ENCODE data around the gene MAPKAPK3. TPM values are rescaled to one million over a fixed set of nuclear protein-coding genes. Genes with fewer than 3 reads are reported as not detected.

The MAPKAPK3 gene
- total and polyA plus RNA-seq, 2 of the 8 experiments (the other 6 are each of a cell fraction or from before 2014, with no cell fraction given), result 65.4 to 99.8 TPM

- ChIA-PET POLR2A (ENCODE audit: partially characterized antibody) (interaction anchor here (0.6 to 2.8 kb wide), 2 partner anchors 23 to 247 kb away, joined by 3 to 7 read pairs; no protein-coding TSS in a partner anchor), CTCF (ENCODE audit: partially characterized antibody) (interaction anchor here (0.7 to 63.8 kb wide), 9 partner anchors 5 to 1335 kb away, joined by 3 to 1262 read pairs (median 12); partner anchors contain the start of genes C3orf18, CISH, DOCK3 and HEMK1)
- Histone ChIP-seq H4K91ac (replicated peaks; ENCODE audit: insufficient read length, low read length) (peak overlapping the region; percentile 20), H3K23me2 (ENCODE audit: low read depth, low read length) (no peaks in the 10 kb centered on the region), H3K4me1 (replicated peaks in 1 of 4; ENCODE audit: control insufficient read depth in 3 of 4, insufficient read depth in 4 of 4, low read length in 3 of 4) (peaks cover 2 to 21% (median 12%) of the 10 kb centered on the region in 4 experiments), H4K8ac (ENCODE audit: extremely low read depth, insufficient read depth, low read length) (no peak overlapping the region), H4K5ac (ENCODE audit: insufficient read length, low read depth, low read length) (no peak overlapping the region), H2AFZ (ENCODE audit: low read length) (no peak overlapping the region), H3K9me3 (ENCODE audit: insufficient read depth in 2 of 2, low read depth in 1 of 2, low read length in 1 of 2) (no peaks in the 10 kb centered on the region), H3K9ac (replicated peaks in 1 of 4; ENCODE audit: extremely low read depth in 1 of 4, low read depth in 3 of 4, low read length in 3 of 4) (no peak overlapping the region), H3K36me3 (ENCODE audit: control insufficient read depth in 2 of 4, insufficient read depth in 4 of 4, low read length in 3 of 4) (peaks cover 0 to 3% (median 0%) of the 10 kb centered on the region in 4 experiments; a peak in 2 of 8 replicates), H3K4me2 (ENCODE audit: insufficient read depth in 1 of 2, low read depth in 2 of 2, low read length in 2 of 2) (no peak overlapping the region; a peak in 1 of 4 replicates), H2BK12ac (ENCODE audit: low read depth, low read length) (no peak overlapping the region), H3K79me2 (ENCODE audit: control insufficient read depth in 1 of 2, insufficient read depth in 2 of 2, low read length in 2 of 2) (peaks cover 0 to 44% of the 10 kb centered on the region in 2 experiments; a peak in 1 of 4 replicates), H4K20me1 (replicated peaks in 1 of 2; ENCODE audit: control insufficient read depth in 1 of 2, insufficient read depth in 2 of 2, low read length in 2 of 2) (peaks cover 2 to 16% of the 10 kb centered on the region in 2 experiments), H3K4me3 (ENCODE audit: extremely low read depth in 1 of 4, insufficient read depth in 2 of 4, low read depth in 3 of 4, low read length in 4 of 4) (no peak overlapping the region), H3K4ac (replicated peaks; ENCODE audit: insufficient read length, low read depth, low read length) (no peak overlapping the region), H2BK120ac (replicated peaks; ENCODE audit: low read depth, low read length) (no peak overlapping the region), H3K27ac (ENCODE audit: low read depth, low read length) (no peak overlapping the region), H3K18ac (ENCODE audit: extremely low read depth, low read length) (no peak overlapping the region), H2BK15ac (ENCODE audit: low read length) (no peak overlapping the region), H2BK20ac (ENCODE audit: low read length) (0 out of 2 replicates have a peak overlapping the region, but pooled peaks have one; percentile 48), H2BK5ac (ENCODE audit: low read depth, low read length) (no peak overlapping the region), H3K56ac (replicated peaks; ENCODE audit: insufficient read length, low read depth, low read length) (no peak overlapping the region), H2AK5ac (ENCODE audit: low read depth, low read length) (no peak overlapping the region), H3K23ac (ENCODE audit: insufficient read length) (no peak overlapping the region), H3K14ac (ENCODE audit: insufficient read length) (no peak overlapping the region), H3K79me1 (ENCODE audit: low read depth, low read length) (peaks cover 9% of the 10 kb centered on the region), H3K27me3 (replicated peaks in 1 of 4; ENCODE audit: control insufficient read depth in 3 of 4, extremely low read depth in 1 of 4, insufficient read depth in 3 of 4, low read length in 3 of 4) (no peaks in the 10 kb centered on the region)
- 94% methylated on average over 3 of the region's 3 CpGs; no CpG with 5 or more reads in 1 of the 2 experiments for WGBS, 2 experiments (ENCODE audit: extremely low coverage in 1 of 2, insufficient coverage in 1 of 2, insufficient read length in 1 of 2, insufficient replicate concordance in 2 of 2, low coverage in 1 of 2, low lambda C conversion rate in 2 of 2, missing lambda C conversion rate in 1 of 2)
- DNase-seq (ENCODE audit: low read depth in 1 of 2, low spot score in 2 of 2), result no peak
- no peak for FAIRE-seq
- TF ChIP-seq SAP30 (IDR thresholded peaks at IDR 0.05; ENCODE audit: insufficient read depth, insufficient replicate concordance, low read length), result no peak
- no peak for TF ChIP-seq KDM4A (IDR thresholded peaks at IDR 0.05; ENCODE audit: low read depth, low read length, severe bottlenecking)
- TF ChIP-seq BACH1 (IDR thresholded peaks at IDR 0.05; ENCODE audit: low read length), result no peak
- no peak for TF ChIP-seq FOSL1 (IDR thresholded peaks at IDR 0.05; ENCODE audit: insufficient read depth, low read depth, low read length)
- TF ChIP-seq E2F6 (IDR thresholded peaks at IDR 0.05), result no peak
- TF ChIP-seq RXRA (IDR thresholded peaks at IDR 0.05; ENCODE audit: insufficient read depth, low read depth, low read length), result no peak
- no peak for TF ChIP-seq NRF1 (IDR thresholded peaks at IDR 0.05; ENCODE audit: low read depth, low read length)
- TF ChIP-seq RNF2 (IDR thresholded peaks at IDR 0.05; ENCODE audit: borderline replicate concordance, low read depth, low read length, missing control alignments, poor library complexity, severe bottlenecking), result no peak
- no peak for TF ChIP-seq GABPA (IDR thresholded peaks at IDR 0.05; ENCODE audit: borderline replicate concordance, insufficient read depth, low read length)
- TF ChIP-seq BRCA1 (IDR thresholded peaks at IDR 0.05; ENCODE audit: low read depth, low read length), result no peak
- no peak for TF ChIP-seq ASH2L (IDR thresholded peaks at IDR 0.05; ENCODE audit: low read length)
- TF ChIP-seq MAFK (IDR thresholded peaks at IDR 0.05; ENCODE audit: low read depth, low read length), result no peak
Observed at GRCh38 chr3:50626401-50626800, 9.4 kb downstream of the MAPKAPK3 start.
